NCI-H2029 (cell line): ENCODE results near the gene HDDC3.
A peak's percentile ranks its signal among the peaks of the same experiment; 100 is the strongest.
"Not testable (repeated sequence)": the region's sequence is repeated elsewhere in the genome, so short reads cannot be mapped to it uniquely, and the experiment has no call there.

Source experiments
- DNase-seq: peaks from one replicate; lab custom pipeline; 2025; lab: John Stamatoyannopoulos, UW

The HDDC3 gene

GRCh38 chr15:90909976-90910375, 22.4 kb downstream of the HDDC3 start:
- DNase-seq, result no peak

GRCh38 chr15:90909449-90909848, 22.9 kb downstream of the HDDC3 start:
- DNase-seq, result not testable (repeated sequence)

- DNase-seq, result no peak
Measured at GRCh38 chr15:90907838-90908507, 24.4 kb downstream of the HDDC3 start.

- DNase-seq, result no peak
Measured at GRCh38 chr15:90907051-90907660, 25.2 kb downstream of the HDDC3 start.

- DNase-seq, result no peak
Measured at GRCh38 chr15:90906181-90906849, 26.0 kb downstream of the HDDC3 start.

- DNase-seq, result no peak
Measured at GRCh38 chr15:90905306-90906180, 26.8 kb downstream of the HDDC3 start.

GRCh38 chr15:90904746-90905145, 27.6 kb downstream of the HDDC3 start:
- DNase-seq, result no peak

- no peak for DNase-seq
Measured at GRCh38 chr15:90903733-90904536, 28.4 kb downstream of the HDDC3 start.

GRCh38 chr15:90902840-90903732, 29.3 kb downstream of the HDDC3 start, which contains the start of gene MAN2A2:
TSS of gene MAN2A2 (plus strand) at chr15:90903302. CDS start at chr15:90904208, 906 bp downstream.
- DNase-seq, result peak; percentile 37

GRCh38 chr15:90902040-90902839, 30.1 kb downstream of the HDDC3 start:
- DNase-seq, result peak; percentile 21

GRCh38 chr15:90901175-90902039, 30.9 kb downstream of the HDDC3 start:
- DNase-seq, result no peak

GRCh38 chr15:90897131-90897655, 35.2 kb downstream of the HDDC3 start:
- not testable (repeated sequence) for DNase-seq

GRCh38 chr15:90895571-90896117, 36.7 kb downstream of the HDDC3 start:
- DNase-seq, result peak; percentile 41

- no peak for DNase-seq
Measured at GRCh38 chr15:90893175-90894090, 38.9 kb downstream of the HDDC3 start.

GRCh38 chr15:90892498-90893174, 39.7 kb downstream of the HDDC3 start:
- no peak for DNase-seq

GRCh38 chr15:90892023-90892422, 40.3 kb downstream of the HDDC3 start:
- DNase-seq, result no peak
